A549 (cell line): ENCODE measurements around the gene ATP1A4.

ENCODE experiments used
- CTCF ChIP-seq: fragments of >200 bp; sonication (Bioruptor Twin); formaldehyde crosslinking; IDR thresholded peaks from 3 replicates; pipeline ENCODE4 v1.5.1; 2016
- ELK1 ChIP-seq: fragments of 150-350 bp; IDR thresholded peaks from 2 replicates; pipeline ENCODE4 v1.6.1; 2014; ENCODE audit warnings: low read depth, mild to moderate bottlenecking, low read length
- RNF2 ChIP-seq: fragments of 200-600 bp; sonication (generic); IDR thresholded peaks from 2 replicates; pipeline ENCODE4 v1.6.1; 2016; ENCODE audit warnings: low read depth, mild to moderate bottlenecking, antibody characterized with exemption, moderate library complexity, borderline replicate concordance

DNA sequence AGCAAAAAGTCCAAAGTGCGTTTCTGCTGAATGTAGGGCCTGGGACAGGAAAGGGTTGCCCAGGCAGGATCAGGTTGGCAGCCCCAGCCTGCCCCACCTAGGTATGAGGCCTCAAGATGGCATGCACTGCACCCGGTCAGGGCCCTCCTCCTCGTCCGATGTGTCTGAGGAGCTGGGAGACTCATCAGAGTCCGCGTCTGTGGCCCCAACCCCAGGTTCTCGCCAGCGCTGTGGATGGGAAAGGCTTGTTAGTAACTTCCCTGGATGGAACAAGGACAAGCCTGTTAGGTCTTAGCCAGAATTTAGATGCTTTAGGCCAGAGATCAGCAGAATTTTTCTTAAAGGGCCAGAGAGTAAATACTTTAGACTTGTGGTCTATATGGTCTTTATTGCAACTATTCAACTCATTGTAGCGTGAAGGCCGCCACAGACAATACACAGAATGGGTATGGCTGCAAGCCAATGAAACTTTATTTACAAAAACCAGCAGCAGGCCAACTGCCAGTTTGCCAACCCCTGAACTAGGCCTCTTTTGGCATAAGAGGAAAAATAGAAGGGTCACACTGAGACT is 66.2 kb downstream of the ATP1A4 start:
- no peak for TF ChIP-seq CTCF
- TF ChIP-seq ELK1 = no peak
- TF ChIP-seq RNF2 = no peak
